ENCODE data around the gene USP11.
A peak's percentile ranks its signal among the peaks of the same experiment; 100 is the strongest.

The USP11 gene

GRCh38 chrX:47224266-47224895, 8.4 kb upstream of the USP11 start:
- DNase-seq (ENCODE audit: low read depth in 2 of 2, low spot score in 1 of 2), result no peak

GRCh38 chrX:47224896-47225290, 7.9 kb upstream of the USP11 start:
- no peak for DNase-seq (ENCODE audit: low read depth in 2 of 2, low spot score in 1 of 2)

GRCh38 chrX:47226071-47226470, 6.7 kb upstream of the USP11 start:
- DNase-seq (ENCODE audit: low read depth in 2 of 2, low spot score in 1 of 2), result no peak

GRCh38 chrX:47226531-47227333, 6.1 kb upstream of the USP11 start:
- no peak for DNase-seq (ENCODE audit: low read depth in 2 of 2, low spot score in 1 of 2)

- no peak for DNase-seq (ENCODE audit: low read depth in 2 of 2, low spot score in 1 of 2)
These were observed 5.5 kb upstream of the USP11 start for GRCh38 chrX:47227334-47227583.

- no peak for DNase-seq (ENCODE audit: low read depth in 2 of 2, low spot score in 1 of 2)
These were observed 4.1 kb upstream of the USP11 start for GRCh38 chrX:47228550-47229270.

GRCh38 chrX:47229427-47229826, 3.4 kb upstream of the USP11 start:
- DNase-seq (ENCODE audit: low read depth in 2 of 2, low spot score in 1 of 2), result no peak

GRCh38 chrX:47230136-47230868, 2.5 kb upstream of the USP11 start:
- DNase-seq (ENCODE audit: low read depth in 2 of 2, low spot score in 1 of 2), result no peak

- DNase-seq (ENCODE audit: low read depth in 2 of 2, low spot score in 1 of 2), result no peak
These were observed 1.6 kb upstream of the USP11 start for GRCh38 chrX:47231167-47231566.

GRCh38 chrX:47232197-47232802, 509 bp upstream of the USP11 start:
- DNase-seq (ENCODE audit: low read depth in 2 of 2, low spot score in 1 of 2), result no peak

GRCh38 chrX:47233333-47234113, 714 bp downstream of the USP11 start:
- DNase-seq (ENCODE audit: low read depth in 2 of 2, low spot score in 1 of 2), result peak; percentile 85 to 86

- DNase-seq (ENCODE audit: low read depth in 2 of 2, low spot score in 1 of 2), result no peak
These were observed 1.8 kb downstream of the USP11 start for GRCh38 chrX:47234583-47234982.

- DNase-seq (ENCODE audit: low read depth in 2 of 2, low spot score in 1 of 2), result no peak
These were observed 2.9 kb downstream of the USP11 start for GRCh38 chrX:47235691-47236103.

- DNase-seq (ENCODE audit: low read depth in 2 of 2, low spot score in 1 of 2), result no peak
These were observed 6.4 kb downstream of the USP11 start for GRCh38 chrX:47239199-47239598.

GRCh38 chrX:47239898-47240545, 7.2 kb downstream of the USP11 start:
- DNase-seq (ENCODE audit: low read depth in 2 of 2, low spot score in 1 of 2), result no peak

GRCh38 chrX:47240619-47241018, 7.8 kb downstream of the USP11 start:
- no peak for DNase-seq (ENCODE audit: low read depth in 2 of 2, low spot score in 1 of 2)

- no peak for DNase-seq (ENCODE audit: low read depth in 2 of 2, low spot score in 1 of 2)
These were observed 8.6 kb downstream of the USP11 start for GRCh38 chrX:47241201-47242011.

GRCh38 chrX:47242321-47242720, 9.5 kb downstream of the USP11 start:
- DNase-seq (ENCODE audit: low read depth in 2 of 2, low spot score in 1 of 2), result no peak

- DNase-seq (ENCODE audit: low read depth in 2 of 2, low spot score in 1 of 2), result no peak
These were observed 10.5 kb downstream of the USP11 start for GRCh38 chrX:47243351-47243750.

Measured in stimulated activated CD8-positive, alpha-beta memory T cell treated with anti-CD3 and anti-CD28 coated beads, Interleukin-4, amount 100 ng/mL, for 1 hour (primary cell).